ENCODE results near the gene FAM174B.

Gene FAM174B

DNA sequence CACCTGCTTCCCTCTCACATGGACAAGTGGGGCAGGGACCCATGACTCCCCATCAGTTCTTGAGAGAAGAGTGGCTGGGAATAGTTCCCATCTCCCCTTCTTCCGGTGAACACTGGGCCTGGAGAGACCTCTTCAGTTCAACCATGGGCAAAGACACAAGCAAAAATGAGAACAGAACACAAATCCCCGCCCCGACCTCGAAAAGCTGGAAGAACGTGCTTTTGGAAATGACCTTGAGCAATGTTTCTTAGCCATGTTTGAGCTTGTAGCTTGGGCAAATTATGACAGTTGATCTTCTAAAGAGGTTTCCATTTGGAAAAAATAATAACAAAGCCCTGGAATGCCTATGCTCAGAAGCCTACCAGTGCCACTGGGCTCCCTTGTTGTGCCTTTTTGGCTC is 59.0 kb downstream of the FAM174B start:
- no peak for DNase-seq

DNA sequence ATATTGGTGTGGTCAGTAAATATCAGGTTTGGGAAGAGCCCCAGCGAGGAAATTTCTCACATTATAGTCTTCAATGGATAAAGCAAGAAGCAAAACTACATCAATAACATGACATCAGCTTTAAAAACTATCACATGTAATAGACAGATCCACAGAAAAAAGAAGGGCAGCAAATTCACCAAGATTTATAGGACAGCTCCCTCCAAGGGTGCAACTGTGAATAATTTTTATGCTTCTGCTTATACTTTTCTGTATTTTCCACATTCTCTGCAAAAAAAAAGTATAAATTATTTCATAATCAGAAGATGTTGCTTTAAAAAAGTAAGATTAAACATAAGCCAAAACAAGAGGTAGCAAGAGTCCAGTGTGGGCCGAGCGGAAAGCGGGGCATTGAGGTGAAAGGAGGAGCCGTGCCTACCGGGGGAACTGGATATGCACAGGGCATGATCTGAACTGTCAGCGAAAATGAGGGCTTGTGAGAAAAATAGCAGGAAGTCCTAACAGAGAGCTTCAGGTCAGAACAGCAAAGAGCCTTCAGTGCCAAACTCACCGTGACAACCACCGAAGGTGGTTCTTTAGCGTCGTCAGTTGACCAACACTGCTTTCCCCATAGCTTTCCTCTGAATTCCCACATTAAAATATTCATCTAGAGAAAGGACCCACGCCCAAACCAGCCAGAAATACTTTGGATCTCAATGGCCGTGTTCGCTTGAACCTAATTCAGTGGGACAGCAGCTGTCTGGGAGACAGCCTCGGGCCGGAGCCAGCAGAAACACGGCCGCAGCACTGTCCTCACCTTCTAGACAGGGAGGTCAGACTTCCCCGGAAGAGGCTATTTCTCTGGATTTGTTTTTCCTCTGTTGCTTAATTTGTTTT is 59.8 kb downstream of the FAM174B start:
- no peak for DNase-seq

DNA sequence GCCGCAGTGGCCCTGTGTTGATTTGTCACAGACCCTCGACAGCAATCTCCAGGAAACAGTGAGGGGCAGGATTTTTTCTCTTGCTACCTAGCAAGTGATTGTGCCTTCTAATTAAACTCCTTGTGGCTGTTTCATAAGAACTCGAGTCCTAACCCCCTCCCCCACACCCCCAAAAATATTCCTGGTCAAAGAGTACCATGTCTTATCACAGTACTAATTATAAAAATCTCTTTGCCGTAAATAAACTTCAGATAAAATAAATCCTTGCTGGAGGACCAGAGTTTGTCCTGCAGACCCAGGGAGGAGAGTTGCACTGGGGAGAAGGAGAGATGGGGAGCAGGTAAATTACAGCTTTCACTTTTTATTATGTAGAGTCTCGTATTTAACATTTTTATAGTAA is 64.3 kb downstream of the FAM174B start:
- no peak for DNase-seq

DNA sequence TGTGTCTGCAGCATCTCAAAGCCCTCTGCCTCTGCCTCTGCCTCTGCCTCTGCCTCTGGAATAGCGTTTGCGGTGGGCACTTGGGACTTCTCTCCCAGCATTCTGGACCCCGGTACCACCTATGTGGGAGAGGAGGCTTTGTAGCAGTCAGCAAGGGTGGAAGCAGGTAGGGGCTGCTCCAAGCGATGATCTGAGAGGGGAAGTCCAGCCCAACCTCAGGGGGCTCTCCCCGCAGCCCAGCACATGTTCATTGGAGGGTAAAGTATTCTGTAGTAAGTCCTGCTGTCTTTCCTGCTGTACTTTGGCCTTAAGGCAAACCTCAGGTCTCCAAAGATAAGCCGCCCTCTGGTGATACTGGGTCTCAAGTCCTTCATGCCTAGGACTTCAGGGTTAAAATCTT is 68.6 kb downstream of the FAM174B start:
- no peak for DNase-seq

DNA sequence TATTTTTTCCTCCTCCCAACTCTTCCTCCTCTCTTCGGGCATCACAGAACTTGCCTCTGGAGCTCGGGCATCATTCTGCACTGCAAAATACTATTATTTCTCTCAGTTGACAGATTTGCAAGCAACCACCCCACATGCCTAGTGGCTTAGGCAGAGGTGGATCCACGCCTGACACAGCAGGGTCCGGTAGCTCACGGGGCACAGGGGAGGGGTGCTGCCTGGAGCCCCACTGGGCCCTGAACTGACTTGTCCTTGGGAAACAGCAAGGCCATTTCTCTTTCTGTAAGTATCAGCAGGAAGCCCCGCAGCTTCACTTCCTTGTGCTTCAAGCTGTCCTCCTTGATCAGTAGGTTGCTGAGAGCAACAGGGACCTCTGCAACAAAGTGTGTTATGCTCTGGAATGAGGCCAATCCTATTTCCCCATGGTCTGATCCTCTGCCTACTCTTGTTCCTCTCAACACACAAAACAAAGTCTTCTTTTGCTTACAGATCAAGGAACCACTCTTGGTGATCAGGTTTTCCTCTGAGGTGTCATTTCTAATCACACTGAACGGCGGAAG is 69.1 kb downstream of the FAM174B start:
- DNase-seq: no peak

DNA sequence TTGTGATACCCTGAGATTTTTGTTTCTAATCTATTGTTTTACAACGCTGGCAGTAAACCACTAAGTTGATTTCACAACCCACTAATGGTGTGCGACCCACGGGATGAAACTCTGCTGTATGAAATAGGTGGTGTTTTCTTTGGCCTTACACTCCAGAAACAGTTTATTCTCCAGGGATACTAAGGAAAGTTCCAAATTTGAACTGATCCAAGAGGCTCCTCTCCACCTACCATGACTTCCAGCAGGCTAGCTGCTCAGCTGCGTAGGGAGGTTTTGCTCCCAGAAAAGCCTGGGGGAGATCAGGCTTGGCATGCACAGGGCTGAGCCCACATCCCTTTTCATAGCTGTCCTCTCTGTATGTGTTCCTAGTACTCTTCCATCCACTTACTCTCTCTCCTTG is 71.5 kb downstream of the FAM174B start:
- no peak for DNase-seq

DNA sequence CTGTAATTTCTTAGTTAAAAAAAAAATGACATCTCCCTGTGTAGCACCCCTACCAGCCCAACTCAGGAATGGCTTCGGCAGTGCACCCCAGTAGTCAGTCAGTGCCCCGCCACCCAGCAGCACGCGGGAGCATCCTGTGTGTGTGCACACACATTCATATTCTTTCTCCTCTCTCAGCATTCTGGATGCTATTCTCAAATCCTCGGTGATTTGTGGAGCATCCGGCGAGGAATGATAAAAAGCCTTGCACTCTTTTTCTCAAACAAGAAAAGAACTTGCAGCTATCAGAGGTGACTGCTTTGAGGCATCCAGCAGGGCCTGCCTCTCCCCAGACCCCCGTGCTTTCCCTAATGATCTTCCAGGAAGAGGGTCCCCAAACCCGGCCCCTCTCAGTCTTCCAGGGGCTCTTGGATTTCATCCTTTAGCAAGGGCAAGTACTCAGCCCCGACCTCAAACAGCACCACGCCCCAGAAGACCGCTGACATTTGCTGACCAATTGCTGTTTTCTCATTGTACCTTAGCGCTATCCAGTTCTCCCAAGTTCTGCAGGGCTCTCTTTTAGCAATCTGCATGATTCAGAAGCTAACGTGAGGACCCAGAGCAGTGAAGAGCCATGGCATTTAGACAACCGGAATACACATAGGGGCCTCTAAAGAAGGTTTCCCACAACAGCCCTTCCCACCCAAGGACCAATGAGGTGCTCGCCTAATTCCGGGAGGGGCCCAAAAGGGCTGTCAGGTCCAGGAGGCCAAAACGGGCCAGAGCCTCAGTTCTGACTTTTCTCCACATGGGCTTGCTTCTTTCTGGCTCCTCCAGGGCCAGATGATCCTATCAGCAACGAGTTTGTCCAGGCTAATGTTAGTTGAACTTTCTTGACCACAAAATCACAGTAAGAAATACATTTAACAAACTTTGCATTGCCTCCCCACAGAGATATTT is 72.2 kb downstream of the FAM174B start:
- DNase-seq: no peak

DNA sequence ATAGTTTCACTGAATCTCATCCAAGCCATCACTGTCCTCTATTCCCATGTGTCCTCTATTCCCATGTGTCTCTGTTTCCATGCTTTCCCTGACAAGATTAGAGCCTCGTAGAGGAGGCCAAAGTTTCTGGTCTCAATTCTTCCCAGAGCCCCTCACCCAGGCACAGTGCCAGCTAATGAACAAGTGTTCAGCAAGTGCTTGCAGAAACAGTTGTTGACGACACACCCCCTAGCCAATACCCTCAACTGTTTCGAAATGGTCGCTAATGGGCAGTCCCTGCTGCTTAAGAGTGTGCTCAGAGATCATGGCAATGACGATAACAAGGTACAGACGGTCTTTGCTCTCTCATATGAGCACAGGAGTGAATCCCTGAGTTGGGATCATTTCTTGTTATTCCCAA is 73.4 kb downstream of the FAM174B start:
- no peak for DNase-seq

DNA sequence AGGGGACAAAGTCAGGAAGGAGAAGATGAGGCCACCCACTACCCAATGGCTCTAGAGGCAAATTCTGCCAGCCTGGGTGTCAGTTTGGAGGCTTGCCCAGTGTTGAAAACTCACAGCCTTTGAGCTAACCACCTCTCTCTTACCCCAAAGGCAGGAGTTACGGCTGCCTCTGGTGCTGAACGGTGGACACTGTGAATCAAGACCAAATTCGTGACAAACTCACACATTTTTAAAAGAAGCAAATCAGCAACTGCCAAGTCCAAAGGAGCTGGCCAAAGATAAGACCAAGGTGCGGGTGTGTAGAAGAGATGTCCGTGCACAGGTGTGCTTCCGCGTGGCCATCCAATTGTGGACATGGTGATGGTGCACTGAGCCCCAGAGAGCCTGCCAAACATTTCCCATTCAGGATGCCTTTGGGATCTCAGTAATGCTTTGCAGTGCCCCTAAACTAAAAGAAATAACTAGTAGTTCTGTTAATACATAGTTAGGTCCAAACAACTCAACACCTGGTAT is 74.6 kb downstream of the FAM174B start:
- DNase-seq: no peak

DNA sequence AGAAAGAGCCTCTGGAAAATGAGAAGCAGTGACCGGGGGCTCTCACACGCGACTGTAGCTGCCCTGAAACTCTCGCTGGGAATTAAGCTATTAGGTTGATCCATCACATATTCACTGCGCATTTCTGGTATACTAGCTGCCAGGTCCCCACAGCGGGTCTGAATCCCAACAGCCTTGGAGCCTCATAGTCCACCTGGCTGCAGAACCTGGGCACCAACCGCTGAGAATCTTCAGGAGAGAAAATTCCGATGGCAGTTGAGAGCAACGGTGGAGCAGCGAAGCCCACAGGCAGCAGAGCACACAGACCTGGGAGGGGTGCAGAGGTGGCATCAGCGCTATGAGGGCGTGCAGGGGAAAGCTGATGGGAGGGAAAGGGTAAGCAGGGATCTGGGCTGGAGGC is 75.1 kb downstream of the FAM174B start:
- DNase-seq: no peak

DNA sequence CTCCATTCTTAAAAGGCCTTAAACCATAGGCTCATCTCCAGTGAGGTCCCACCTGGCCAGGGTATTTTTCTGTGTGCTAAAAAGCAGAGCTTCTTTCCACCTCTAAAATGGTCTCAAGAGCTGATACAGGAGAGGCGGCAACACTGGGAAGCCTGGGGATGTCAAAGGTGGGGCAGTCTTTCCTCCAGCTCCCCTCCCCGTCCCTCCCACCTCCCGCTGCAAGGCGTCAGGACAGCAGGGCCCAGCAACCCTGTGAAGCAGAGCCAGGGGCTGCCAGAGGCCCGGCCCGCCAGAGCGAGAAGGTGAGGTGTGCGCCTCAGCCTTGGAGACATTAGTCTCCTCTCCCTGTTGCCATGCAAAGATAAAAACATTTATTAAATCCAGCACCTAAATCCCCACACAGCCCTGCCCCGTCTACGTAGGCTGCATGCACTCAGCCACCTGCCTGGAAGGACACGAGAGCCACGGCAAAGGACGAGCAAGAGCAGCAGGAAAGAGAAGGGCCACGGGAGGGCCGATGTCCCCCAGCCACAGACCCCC is 75.6 kb downstream of the FAM174B start:
- DNase-seq: no peak

DNA sequence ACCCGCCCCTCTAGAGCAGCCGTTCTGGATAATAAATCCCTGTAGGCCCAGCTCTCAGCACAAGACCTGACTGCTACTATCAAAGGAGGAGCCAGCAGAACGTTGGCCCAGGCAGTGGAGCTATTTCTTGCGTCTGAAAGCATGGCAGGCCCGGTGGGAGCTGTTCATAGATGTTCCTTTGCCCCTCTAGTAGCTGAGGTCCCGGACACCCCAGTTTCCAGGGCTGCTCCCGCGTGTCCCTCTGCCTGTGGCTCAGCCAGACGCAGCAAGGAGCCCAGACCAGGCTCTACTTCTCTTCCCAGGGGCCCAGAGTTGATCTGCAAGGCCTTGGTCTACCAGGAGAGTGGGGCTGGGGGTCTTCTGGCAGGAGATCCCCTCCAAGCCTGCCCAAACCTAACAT is 76.1 kb downstream of the FAM174B start:
- no peak for DNase-seq

DNA sequence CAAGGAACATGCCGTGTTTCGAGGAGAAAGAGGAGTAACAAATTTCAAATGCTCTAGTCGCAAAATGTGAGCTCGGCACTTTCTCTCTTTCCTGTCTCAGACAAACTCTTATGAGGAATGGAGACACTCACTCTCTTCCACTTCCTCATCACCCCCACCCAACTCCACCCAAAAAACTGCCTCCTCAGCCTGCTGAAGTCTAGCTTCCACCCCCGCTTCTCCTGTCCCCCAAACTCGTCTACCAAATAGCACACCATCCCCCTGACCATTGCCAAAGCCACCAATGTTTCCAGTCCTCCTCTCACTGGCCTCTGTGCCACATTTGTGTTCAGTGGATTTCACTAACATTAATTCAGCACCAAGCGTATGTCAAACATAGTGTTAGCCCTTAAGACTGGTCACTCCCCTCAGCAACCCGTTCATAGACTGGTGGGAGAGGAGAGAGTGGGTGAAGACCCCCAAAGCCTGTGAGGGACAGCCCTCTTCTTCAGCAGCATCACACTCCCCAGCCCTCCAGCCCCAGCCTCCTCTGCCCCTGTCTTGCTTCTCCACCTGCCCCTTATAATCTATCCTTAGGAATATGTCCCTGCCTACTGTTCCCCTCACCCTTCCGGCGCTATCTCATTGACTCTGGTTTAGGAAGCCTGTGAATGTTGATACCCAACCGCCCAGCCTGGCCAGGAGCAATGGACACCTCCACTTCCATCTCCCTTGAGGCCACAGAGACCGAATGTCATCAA is 77.3 kb downstream of the FAM174B start:
- no peak for DNase-seq

DNA sequence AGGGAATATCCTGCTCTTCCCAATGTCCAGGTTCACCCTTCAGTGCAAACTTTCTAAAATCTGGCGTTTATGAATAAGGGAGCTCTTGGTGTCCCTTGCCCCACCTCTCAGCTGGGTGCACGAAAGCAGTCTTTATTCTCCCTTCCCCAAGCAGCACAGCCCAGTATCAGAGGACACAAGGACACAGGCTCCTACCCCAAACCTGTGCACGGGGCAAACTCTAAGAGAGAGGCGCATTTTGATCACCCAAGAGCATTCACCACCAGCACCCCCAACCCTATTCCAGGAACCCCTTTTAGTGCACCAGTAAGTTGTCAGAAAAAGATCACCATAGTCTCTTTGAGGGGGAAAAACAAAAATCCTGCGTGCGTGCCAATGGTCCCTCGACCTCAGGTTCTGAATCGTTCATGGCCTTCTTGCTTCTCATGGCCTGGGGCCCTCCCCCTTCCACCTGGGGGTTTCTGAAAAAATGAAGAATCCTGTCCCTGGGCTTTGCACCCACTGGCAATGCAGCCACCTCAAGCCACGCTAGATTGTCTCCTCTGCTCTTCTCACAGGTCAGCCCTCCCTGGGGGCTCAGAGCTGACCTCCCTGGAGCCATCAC is 78.9 kb downstream of the FAM174B start:
- DNase-seq: no peak

DNA sequence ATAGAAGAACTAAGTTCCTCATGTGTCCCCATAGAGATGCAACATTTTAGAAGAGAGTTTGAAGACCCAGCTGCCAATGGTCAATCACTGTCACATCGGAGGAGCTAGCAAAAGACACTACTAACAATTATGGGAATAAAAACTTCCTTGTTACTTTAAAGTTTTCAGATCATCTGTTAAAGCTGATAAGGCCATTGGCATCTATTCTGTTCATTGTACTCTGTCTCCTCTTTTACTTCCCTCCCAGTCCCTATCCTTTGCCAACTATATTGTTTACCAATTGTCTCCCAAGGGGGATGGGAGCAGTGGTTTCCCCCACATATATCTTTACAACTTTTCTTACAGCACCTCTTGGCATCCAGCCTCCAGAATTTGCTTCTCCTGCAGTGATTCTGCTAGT is 81.0 kb downstream of the FAM174B start:
- DNase-seq: no peak

DNA sequence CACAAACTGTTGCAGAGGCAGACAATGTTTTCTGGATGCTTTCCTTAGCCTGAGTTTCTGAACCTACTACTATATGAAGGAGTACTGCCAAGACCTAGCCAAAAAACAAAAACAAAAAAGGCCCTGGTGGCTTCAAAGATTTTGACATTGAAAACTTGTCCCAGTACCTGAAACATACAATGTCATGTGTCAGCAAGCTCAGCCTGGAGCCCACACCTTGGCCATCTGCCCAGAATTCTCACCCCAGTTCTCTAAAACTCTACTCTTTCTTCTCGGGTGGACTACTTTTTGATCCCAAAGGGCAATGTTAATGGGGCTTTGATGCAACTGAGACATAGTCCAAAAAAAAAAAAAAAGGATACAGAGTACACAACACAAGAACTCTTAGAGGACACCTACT is 81.4 kb downstream of the FAM174B start:
- DNase-seq: no peak

DNA sequence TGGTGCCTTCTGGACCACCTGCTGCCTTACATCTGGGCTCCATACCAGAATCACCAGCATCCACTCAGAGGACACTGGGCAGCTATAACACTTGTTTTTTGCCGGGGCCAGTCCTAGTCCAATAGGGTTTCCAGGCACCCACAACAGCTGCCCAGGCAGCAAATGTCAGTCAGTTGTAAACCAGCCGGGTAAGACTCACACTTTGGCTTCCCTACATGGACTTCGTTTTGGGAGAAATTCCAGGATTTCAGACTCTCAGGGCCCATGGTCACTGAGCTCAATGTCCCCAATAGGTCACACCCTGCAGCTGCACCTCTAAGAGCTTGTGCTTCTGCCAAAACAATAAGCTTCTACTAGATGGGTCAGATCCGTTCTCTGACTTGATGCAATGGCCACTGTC is 83.8 kb downstream of the FAM174B start:
- DNase-seq: no peak

DNA sequence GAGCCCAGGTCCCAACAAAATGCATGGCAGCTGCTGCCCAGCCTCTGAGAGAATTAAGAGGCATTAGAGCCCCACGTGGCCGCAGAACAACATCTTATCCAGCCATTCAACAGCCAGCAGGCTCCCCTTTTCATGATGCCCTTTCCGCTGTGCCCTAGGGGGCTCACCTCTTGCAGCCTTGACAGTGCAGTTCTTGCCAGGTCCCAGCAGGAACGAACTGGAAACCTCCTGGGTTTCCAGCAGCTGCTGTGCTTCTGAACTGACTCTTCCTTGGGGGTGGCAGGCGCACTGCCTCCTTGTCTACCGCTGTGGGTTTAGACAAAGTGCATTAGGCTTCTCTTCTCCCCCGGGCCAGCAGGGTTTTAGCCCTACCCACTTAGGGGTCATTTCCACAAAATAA is 85.2 kb downstream of the FAM174B start:
- no peak for DNase-seq

DNA sequence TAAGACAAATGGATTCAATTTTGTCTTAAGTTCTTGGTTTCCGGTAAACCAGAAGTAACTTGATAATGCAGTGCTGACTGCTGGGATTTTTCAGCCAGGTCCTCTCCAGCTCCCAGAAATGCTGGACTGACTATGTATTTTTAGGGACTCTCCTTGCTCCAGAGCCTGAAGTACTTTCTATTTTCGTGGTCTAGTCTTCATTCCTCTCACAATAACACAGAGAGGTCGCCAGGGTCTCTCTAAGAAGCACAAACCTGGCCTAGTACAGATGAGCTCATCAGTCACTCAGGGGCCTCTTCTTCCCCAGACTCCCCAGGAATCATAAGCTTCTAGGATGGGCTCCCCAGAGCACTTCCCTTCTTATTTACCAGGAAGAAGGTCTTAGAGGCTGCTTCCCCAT is 85.8 kb downstream of the FAM174B start:
- no peak for DNase-seq

All from activated CD4-positive, alpha-beta T cell treated with anti-CD3 and anti-CD28 coated beads for 1 hour (primary cell).